Measurements from ENCODE around the gene UQCR11.

UQCR11 gene

DNA sequence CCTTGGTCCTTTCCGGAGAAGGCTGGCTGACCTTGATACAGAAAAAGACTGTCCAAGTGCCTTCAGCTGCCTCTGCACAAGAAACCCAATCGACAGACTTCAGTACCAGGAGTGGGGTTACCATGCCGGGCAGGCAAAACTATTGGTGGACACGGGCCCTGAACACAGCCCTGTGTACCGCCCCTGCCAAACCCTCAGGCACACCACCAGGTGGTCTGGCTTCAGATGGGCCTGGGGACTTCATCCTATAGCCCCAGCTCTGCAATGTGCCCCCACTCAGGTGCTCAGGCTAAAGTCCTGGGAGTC is 29.6 kb upstream of the UQCR11 start:
- no peak for DNase-seq (ENCODE audit: low read depth)

- no peak for DNase-seq (ENCODE audit: low read depth)
These were observed 29.1 kb upstream of the UQCR11 start for GRCh38 chr19:1634242-1634937.

DNA sequence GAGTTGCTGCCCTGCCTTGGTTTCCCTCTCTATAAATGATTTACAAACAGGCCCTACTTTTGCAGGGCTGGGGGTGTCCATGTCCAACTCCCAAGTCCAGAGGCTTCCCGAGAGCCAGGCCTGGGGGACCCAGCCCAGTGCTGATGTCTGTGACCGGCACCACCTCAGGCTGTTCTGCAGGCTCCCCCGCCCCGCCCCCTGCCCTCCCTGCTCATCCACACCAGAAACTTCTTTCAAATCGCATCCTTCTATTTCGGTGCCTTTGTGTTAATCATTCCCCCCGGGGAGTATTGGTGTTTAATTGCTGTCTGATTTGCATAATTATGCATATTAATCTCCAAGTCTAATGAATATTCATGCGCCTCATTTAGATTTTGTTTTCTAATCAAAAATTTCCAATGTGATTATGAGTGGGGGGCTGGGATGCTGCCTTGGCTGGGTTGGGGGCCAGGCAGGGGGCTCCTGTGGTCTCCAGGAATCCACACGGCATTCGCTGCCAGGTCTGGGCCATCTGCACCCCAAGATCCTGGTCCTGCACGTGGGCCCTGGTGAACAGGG is 28.1 kb upstream of the UQCR11 start:
- no peak for DNase-seq (ENCODE audit: low read depth)

GRCh38 chr19:1632462-1633268 is 27.4 kb upstream of the UQCR11 start:
- no peak for DNase-seq (ENCODE audit: low read depth)

GRCh38 chr19:1631557-1632100 is 26.4 kb upstream of the UQCR11 start:
- DNase-seq (ENCODE audit: low read depth), result no peak

DNA sequence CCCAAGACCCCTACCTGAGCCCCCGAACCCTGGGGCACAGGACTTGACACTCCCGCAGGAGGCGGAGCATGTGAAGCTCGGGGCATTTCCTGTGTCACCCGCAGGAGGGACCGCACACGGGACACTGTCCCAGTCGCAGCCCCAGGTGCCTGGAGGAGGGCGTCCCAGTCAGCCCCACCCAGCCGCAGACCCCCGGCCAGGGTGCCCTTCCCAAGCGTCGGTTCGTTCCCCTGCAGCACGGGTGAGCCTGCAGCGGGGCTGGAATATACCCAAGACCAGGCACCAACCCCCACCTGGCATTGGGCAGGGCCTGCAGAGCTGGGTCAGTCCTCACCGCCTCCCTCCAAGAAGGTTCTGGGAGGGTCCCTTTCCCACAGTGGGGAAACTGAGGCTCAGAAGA is 25.5 kb upstream of the UQCR11 start:
- DNase-seq (ENCODE audit: low read depth), result no peak

DNA sequence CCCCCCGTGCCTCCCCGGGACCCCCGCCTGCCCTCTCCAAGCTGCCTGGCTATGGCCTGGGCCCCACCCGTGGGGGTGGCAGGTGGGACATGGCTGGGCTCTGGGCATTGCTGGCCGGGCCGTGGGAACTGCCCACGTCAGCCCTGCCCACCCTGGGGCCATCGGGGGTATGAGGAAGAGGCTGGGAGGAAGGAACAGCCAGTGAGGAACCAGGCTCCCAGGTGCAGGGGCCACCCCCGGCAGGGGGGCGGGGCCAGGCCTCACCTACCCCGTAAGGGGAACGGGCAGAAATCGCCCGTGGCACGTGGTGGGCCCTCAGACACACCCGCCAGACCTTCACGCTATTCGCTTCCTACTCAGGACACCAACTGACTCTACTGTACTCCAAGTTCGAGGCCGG is 24.8 kb upstream of the UQCR11 start:
- DNase-seq (ENCODE audit: low read depth), result no peak

DNA sequence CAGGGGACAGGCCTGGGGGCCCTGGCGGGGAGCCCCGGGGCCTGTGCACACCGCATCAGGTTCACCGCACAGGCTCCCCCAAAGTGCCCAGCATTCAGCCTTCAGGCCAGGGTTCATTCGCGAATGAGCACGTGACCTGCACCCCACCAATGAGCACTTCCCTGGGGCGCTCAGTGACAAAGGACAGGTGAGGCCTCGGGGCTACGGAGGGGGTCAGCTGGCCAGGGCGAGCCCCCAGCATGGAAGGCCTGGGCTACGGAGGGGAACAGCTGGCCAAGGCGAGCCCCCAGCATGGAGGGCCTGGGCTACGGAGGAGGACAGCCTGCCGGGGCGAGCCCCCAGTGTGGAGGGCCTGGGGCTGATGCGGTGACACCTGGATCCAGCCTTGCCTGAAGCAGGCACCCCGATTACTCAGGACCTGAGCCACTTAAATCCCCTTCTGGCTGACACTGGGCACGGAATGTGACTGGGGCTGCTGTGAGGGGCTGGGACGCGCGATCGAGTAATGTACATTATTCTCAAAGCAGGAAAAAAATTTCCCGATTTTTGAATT is 24.1 kb upstream of the UQCR11 start:
- no peak for DNase-seq (ENCODE audit: low read depth)

- DNase-seq (ENCODE audit: low read depth), result no peak
These were observed 21.9 kb upstream of the UQCR11 start for GRCh38 chr19:1627194-1627593.

GRCh38 chr19:1626417-1627010 is 21.3 kb upstream of the UQCR11 start:
- no peak for DNase-seq (ENCODE audit: low read depth)

DNA sequence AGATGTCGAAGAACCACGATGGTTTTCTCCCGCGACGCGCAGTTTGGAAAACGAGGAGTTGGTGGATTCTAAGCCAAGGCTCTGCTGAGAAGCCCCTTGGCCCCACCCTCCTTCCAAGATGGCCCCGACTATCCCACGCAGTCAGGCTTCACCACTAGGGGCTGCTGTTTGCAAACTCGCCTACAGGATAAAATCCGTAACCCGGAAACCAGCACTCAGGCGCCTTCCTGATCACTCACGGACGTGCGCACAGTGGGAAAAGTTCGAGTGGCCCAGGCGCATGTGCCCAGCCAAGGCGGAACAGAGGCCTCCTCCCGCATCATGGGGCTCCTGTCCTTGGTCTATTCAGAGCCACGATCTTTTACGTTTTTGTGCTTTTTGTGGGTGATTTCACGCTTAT is 19.2 kb upstream of the UQCR11 start:
- DNase-seq (ENCODE audit: low read depth), result peak; percentile 22

- no peak for DNase-seq (ENCODE audit: low read depth)
These were observed 17.3 kb upstream of the UQCR11 start for GRCh38 chr19:1622541-1622940.

- no peak for DNase-seq (ENCODE audit: low read depth)
These were observed 16.7 kb upstream of the UQCR11 start for GRCh38 chr19:1622007-1622406.

- DNase-seq (ENCODE audit: low read depth), result no peak
These were observed 16.3 kb upstream of the UQCR11 start for GRCh38 chr19:1621574-1621973.

GRCh38 chr19:1621021-1621420 is 15.8 kb upstream of the UQCR11 start:
- DNase-seq (ENCODE audit: low read depth), result no peak

DNA sequence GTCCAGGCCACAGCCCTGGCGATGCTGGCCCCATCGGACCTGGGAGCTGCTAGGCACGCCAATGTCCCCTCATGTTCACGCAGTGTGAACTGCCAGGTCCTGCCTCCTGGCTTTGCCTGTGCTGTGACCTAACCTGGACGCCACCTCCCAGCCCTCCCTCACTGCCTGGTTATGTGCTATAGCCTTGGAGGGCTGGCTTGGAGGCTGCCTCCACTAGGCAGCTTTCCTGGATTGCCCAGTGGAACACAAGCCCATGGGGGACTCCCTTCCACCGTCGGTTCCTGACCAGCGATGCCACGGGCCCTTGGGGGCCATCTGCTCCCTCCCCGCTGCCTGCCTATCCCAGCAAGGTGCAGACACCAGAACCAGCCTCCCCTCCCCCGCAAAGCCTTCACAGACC is 15.2 kb upstream of the UQCR11 start:
- no peak for DNase-seq (ENCODE audit: low read depth)

GRCh38 chr19:1619703-1620102 is 14.4 kb upstream of the UQCR11 start:
- DNase-seq (ENCODE audit: low read depth), result no peak

DNA sequence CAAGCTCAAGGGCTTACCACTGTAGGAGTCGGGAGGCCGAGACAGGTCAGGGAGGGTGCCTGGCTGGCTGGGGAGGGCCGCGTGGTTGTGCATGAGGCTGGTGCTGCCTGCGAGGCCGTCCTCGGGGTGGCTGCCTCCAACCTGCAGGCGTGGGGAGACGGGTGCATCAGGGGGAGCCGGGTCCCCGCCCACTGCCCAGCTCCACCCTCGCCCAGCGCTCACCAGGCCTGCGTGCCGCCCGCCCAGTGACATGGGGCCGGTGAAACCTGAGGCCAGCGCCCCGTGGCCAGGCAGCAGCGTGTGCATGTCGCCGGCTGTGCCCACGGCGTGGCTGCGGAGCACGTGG is 13.8 kb upstream of the UQCR11 start:
- no peak for DNase-seq (ENCODE audit: low read depth)

DNA sequence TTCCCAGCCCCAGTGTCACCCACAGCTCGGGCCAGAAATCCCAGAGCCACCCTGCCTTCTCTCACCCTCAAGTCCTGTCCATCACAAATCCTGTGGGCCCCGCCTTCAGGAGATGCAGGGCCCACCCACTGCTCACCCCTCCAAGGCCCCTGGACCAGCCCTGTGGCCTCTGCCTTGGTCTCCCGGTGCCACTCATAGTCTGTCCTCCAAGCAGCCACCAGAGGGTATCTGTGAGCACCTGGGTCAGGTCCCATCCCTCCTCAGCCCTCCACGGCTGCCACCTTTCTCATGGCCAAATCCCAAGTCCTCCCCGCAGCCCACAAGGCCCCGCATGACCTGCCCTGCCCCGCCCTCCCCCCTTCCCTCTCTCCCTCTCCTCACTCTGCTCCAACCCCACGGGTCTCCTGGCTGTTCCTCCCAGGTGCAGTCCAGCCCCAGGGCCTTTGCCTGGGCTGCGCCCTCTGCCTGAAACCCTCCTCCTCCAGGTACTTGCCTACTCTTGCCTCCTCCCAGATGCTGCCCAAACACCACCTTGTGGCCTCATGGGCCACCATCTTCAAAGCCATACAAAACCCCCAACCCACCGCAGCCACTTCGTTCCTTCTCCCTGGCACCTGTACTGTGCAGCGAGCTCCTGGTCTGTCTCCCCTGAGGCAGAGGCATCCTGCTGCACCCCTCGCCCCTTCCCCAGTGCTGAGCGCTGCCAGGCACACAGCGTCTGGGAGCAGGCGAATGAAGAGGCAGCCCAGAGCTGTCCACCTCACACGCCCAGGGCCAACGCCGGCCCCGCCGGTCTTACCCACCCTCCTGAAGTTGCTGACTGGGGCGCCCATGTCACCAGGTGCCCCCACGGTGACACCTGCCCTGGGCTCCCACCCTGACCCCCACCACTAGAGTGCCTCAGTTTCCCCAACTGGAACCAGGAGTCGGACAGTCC is 13.2 kb upstream of the UQCR11 start:
- DNase-seq (ENCODE audit: low read depth), result no peak

- no peak for DNase-seq (ENCODE audit: low read depth)
These were observed 11.6 kb upstream of the UQCR11 start for GRCh38 chr19:1616875-1617274.

GRCh38 chr19:1616396-1616795 is 11.1 kb upstream of the UQCR11 start:
- DNase-seq (ENCODE audit: low read depth), result no peak
